ENCODE results near the gene DNER.
"Not testable (repeated sequence)": the region's sequence is repeated elsewhere in the genome, so short reads cannot be mapped to it uniquely, and the experiment has no call there.

DNER gene

GRCh38 chr2:229403296-229403695 is 311.1 kb downstream of the DNER start:
- no peak overlapping the region for H3K27ac ChIP-seq (ENCODE audit: low read depth, low read length)
- peaks cover 7% of the 10 kb centered on the region for H3K4me1 ChIP-seq (ENCODE audit: control insufficient read depth, insufficient read depth, low read length)
- H3K27me3 ChIP-seq (ENCODE audit: control insufficient read depth, insufficient read depth, low read length): no peaks in the 10 kb centered on the region
- no peak overlapping the region for H3K4me3 ChIP-seq (ENCODE audit: low read depth, low read length)
- no peak overlapping the region for H3K9ac ChIP-seq (ENCODE audit: low read depth, low read length)
- H3K9me3 ChIP-seq (ENCODE audit: control insufficient read depth, insufficient read depth, low read length): no peaks in the 10 kb centered on the region
- no peaks in the 10 kb centered on the region for H3K36me3 ChIP-seq (ENCODE audit: control insufficient read depth, insufficient read depth, low read length)

GRCh38 chr2:229401171-229401865 is 313.0 kb downstream of the DNER start:
- Histone ChIP-seq H3K27ac (ENCODE audit: low read depth, low read length) (no peak overlapping the region), H3K9me3 (ENCODE audit: control insufficient read depth, insufficient read depth, low read length) (no peaks in the 10 kb centered on the region), H3K27me3 (ENCODE audit: control insufficient read depth, insufficient read depth, low read length) (no peaks in the 10 kb centered on the region), H3K36me3 (ENCODE audit: control insufficient read depth, insufficient read depth, low read length) (no peaks in the 10 kb centered on the region), H3K9ac (ENCODE audit: low read depth, low read length) (no peak overlapping the region), H3K4me1 (ENCODE audit: control insufficient read depth, insufficient read depth, low read length) (no peaks in the 10 kb centered on the region), H3K4me3 (ENCODE audit: low read depth, low read length) (no peak overlapping the region)

- Histone ChIP-seq H3K4me3 (ENCODE audit: low read depth, low read length) (no peak overlapping the region), H3K36me3 (ENCODE audit: control insufficient read depth, insufficient read depth, low read length) (no peaks in the 10 kb centered on the region), H3K9ac (ENCODE audit: low read depth, low read length) (no peak overlapping the region), H3K9me3 (ENCODE audit: control insufficient read depth, insufficient read depth, low read length) (peaks cover 9% of the 10 kb centered on the region; the same call in 1 of the 2 replicates), H3K27ac (ENCODE audit: low read depth, low read length) (no peak overlapping the region), H3K27me3 (ENCODE audit: control insufficient read depth, insufficient read depth, low read length) (no peaks in the 10 kb centered on the region), H3K4me1 (ENCODE audit: control insufficient read depth, insufficient read depth, low read length) (no peaks in the 10 kb centered on the region)
These were observed 320.4 kb downstream of the DNER start for GRCh38 chr2:229393926-229394325.

GRCh38 chr2:229392196-229392595 is 322.2 kb downstream of the DNER start:
- H3K36me3 ChIP-seq (ENCODE audit: control insufficient read depth, insufficient read depth, low read length): no peaks in the 10 kb centered on the region
- no peaks in the 10 kb centered on the region for H3K4me1 ChIP-seq (ENCODE audit: control insufficient read depth, insufficient read depth, low read length)
- peaks cover 9% of the 10 kb centered on the region; the same call in 1 of the 2 replicates for H3K9me3 ChIP-seq (ENCODE audit: control insufficient read depth, insufficient read depth, low read length)
- no peaks in the 10 kb centered on the region for H3K27me3 ChIP-seq (ENCODE audit: control insufficient read depth, insufficient read depth, low read length)
- no peak overlapping the region for H3K9ac ChIP-seq (ENCODE audit: low read depth, low read length)
- H3K27ac ChIP-seq (ENCODE audit: low read depth, low read length): no peak overlapping the region
- no peak overlapping the region for H3K4me3 ChIP-seq (ENCODE audit: low read depth, low read length)

- H3K36me3 ChIP-seq (ENCODE audit: control insufficient read depth, insufficient read depth, low read length): no peaks in the 10 kb centered on the region
- no peak overlapping the region for H3K27ac ChIP-seq (ENCODE audit: low read depth, low read length)
- H3K9ac ChIP-seq (ENCODE audit: low read depth, low read length): no peak overlapping the region
- peaks cover 1% of the 10 kb centered on the region; the same call in 1 of the 2 replicates for H3K9me3 ChIP-seq (ENCODE audit: control insufficient read depth, insufficient read depth, low read length)
- H3K4me3 ChIP-seq (ENCODE audit: low read depth, low read length): no peak overlapping the region
- H3K27me3 ChIP-seq (ENCODE audit: control insufficient read depth, insufficient read depth, low read length): no peaks in the 10 kb centered on the region
- H3K4me1 ChIP-seq (ENCODE audit: control insufficient read depth, insufficient read depth, low read length): no peaks in the 10 kb centered on the region
These were observed 325.6 kb downstream of the DNER start for GRCh38 chr2:229388731-229389130.

- no peak overlapping the region for H3K9ac ChIP-seq (ENCODE audit: low read depth, low read length)
- no peak overlapping the region for H3K4me3 ChIP-seq (ENCODE audit: low read depth, low read length)
- no peak overlapping the region for H3K27ac ChIP-seq (ENCODE audit: low read depth, low read length)
- H3K36me3 ChIP-seq (ENCODE audit: control insufficient read depth, insufficient read depth, low read length): no peaks in the 10 kb centered on the region
- H3K9me3 ChIP-seq (ENCODE audit: control insufficient read depth, insufficient read depth, low read length): no peaks in the 10 kb centered on the region
- H3K4me1 ChIP-seq (ENCODE audit: control insufficient read depth, insufficient read depth, low read length): no peaks in the 10 kb centered on the region
- no peaks in the 10 kb centered on the region for H3K27me3 ChIP-seq (ENCODE audit: control insufficient read depth, insufficient read depth, low read length)
These were observed 326.5 kb downstream of the DNER start for GRCh38 chr2:229387866-229388265.

- peaks cover 4% of the 10 kb centered on the region; the same call in 1 of the 2 replicates for H3K9me3 ChIP-seq (ENCODE audit: control insufficient read depth, insufficient read depth, low read length)
- H3K27me3 ChIP-seq (ENCODE audit: control insufficient read depth, insufficient read depth, low read length): no peaks in the 10 kb centered on the region
- no peak overlapping the region for H3K27ac ChIP-seq (ENCODE audit: low read depth, low read length)
- H3K36me3 ChIP-seq (ENCODE audit: control insufficient read depth, insufficient read depth, low read length): no peaks in the 10 kb centered on the region
- H3K4me1 ChIP-seq (ENCODE audit: control insufficient read depth, insufficient read depth, low read length): no peaks in the 10 kb centered on the region
- H3K4me3 ChIP-seq (ENCODE audit: low read depth, low read length): no peak overlapping the region
- H3K9ac ChIP-seq (ENCODE audit: low read depth, low read length): no peak overlapping the region
These were observed 334.2 kb downstream of the DNER start for GRCh38 chr2:229380101-229380625.

- H3K27me3 ChIP-seq (ENCODE audit: control insufficient read depth, insufficient read depth, low read length): no peaks in the 10 kb centered on the region
- peaks cover 4% of the 10 kb centered on the region; the same call in 1 of the 2 replicates for H3K9me3 ChIP-seq (ENCODE audit: control insufficient read depth, insufficient read depth, low read length)
- H3K36me3 ChIP-seq (ENCODE audit: control insufficient read depth, insufficient read depth, low read length): no peaks in the 10 kb centered on the region
- H3K4me1 ChIP-seq (ENCODE audit: control insufficient read depth, insufficient read depth, low read length): no peaks in the 10 kb centered on the region
- H3K27ac ChIP-seq (ENCODE audit: low read depth, low read length): no peak overlapping the region
- H3K4me3 ChIP-seq (ENCODE audit: low read depth, low read length): no peak overlapping the region
- H3K9ac ChIP-seq (ENCODE audit: low read depth, low read length): no peak overlapping the region
These were observed 336.0 kb downstream of the DNER start for GRCh38 chr2:229378386-229378785.

- Histone ChIP-seq H3K9ac (ENCODE audit: low read depth, low read length) (no peak overlapping the region), H3K27me3 (ENCODE audit: control insufficient read depth, insufficient read depth, low read length) (no peaks in the 10 kb centered on the region), H3K4me3 (ENCODE audit: low read depth, low read length) (no peak overlapping the region), H3K27ac (ENCODE audit: low read depth, low read length) (no peak overlapping the region), H3K36me3 (ENCODE audit: control insufficient read depth, insufficient read depth, low read length) (no peaks in the 10 kb centered on the region), H3K9me3 (ENCODE audit: control insufficient read depth, insufficient read depth, low read length) (peaks cover 4% of the 10 kb centered on the region; the same call in 1 of the 2 replicates), H3K4me1 (ENCODE audit: control insufficient read depth, insufficient read depth, low read length) (no peaks in the 10 kb centered on the region)
These were observed 337.5 kb downstream of the DNER start for GRCh38 chr2:229376866-229377265.

- Histone ChIP-seq H3K4me3 (ENCODE audit: low read depth, low read length) (no peak overlapping the region), H3K4me1 (ENCODE audit: control insufficient read depth, insufficient read depth, low read length) (no peaks in the 10 kb centered on the region), H3K27ac (ENCODE audit: low read depth, low read length) (no peak overlapping the region), H3K36me3 (ENCODE audit: control insufficient read depth, insufficient read depth, low read length) (no peaks in the 10 kb centered on the region), H3K9me3 (ENCODE audit: control insufficient read depth, insufficient read depth, low read length) (no peaks in the 10 kb centered on the region), H3K9ac (ENCODE audit: low read depth, low read length) (no peak overlapping the region), H3K27me3 (ENCODE audit: control insufficient read depth, insufficient read depth, low read length) (no peaks in the 10 kb centered on the region)
These were observed 339.1 kb downstream of the DNER start for GRCh38 chr2:229375251-229375650.

- H3K9ac ChIP-seq (ENCODE audit: low read depth, low read length); H3K4me3 ChIP-seq (ENCODE audit: low read depth, low read length); H3K4me1 ChIP-seq (ENCODE audit: control insufficient read depth, insufficient read depth, low read length); H3K9me3 ChIP-seq (ENCODE audit: control insufficient read depth, insufficient read depth, low read length); H3K27ac ChIP-seq (ENCODE audit: low read depth, low read length); H3K27me3 ChIP-seq (ENCODE audit: control insufficient read depth, insufficient read depth, low read length); H3K36me3 ChIP-seq (ENCODE audit: control insufficient read depth, insufficient read depth, low read length): not testable (repeated sequence)
These were observed 341.0 kb downstream of the DNER start for GRCh38 chr2:229373311-229373710.

Measured in HUES48 (cell line).